ENCODE data around the gene STRA6. TPM values are rescaled to one million over a fixed set of nuclear protein-coding genes. Genes with fewer than 3 reads are reported as not detected.

Gene STRA6
- total RNA-seq, 4 donors from 2014 or later = 0.19 TPM; not detected in 3

GRCh38 chr15:74211656-74212055 is 9.1 kb upstream of the STRA6 start:
- DNase-seq (ENCODE audit: low spot score) (no peak), ATAC-seq (ENCODE audit: low FRiP score) (no peak)
- TF ChIP-seq, protein P1, sequence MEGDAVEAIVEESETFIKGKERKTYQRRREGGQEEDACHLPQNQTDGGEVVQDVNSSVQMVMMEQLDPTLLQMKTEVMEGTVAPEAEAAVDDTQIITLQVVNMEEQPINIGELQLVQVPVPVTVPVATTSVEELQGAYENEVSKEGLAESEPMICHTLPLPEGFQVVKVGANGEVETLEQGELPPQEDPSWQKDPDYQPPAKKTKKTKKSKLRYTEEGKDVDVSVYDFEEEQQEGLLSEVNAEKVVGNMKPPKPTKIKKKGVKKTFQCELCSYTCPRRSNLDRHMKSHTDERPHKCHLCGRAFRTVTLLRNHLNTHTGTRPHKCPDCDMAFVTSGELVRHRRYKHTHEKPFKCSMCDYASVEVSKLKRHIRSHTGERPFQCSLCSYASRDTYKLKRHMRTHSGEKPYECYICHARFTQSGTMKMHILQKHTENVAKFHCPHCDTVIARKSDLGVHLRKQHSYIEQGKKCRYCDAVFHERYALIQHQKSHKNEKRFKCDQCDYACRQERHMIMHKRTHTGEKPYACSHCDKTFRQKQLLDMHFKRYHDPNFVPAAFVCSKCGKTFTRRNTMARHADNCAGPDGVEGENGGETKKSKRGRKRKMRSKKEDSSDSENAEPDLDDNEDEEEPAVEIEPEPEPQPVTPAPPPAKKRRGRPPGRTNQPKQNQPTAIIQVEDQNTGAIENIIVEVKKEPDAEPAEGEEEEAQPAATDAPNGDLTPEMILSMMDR (IDR thresholded peaks at IDR 0.05) = no peak

DNA sequence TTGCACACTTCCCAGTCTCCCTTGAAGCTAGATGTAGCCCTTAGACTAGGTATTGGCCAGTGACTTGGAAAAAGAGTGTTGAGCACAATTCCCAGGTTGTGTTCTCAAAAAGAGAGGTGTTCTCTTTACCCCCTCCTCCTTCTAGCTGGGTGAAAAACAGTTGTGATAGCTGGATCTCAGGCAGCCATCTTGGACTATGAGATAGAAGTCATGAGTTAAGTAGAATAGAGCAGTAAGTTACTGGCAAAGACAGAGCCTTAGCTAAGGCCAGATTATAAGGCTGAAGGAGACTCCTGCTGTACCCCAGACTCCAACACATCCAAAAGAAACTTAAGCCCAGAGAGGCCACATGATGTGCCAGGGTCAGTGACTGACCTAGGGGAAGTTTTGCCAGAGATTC is 8.1 kb upstream of the STRA6 start:
- ATAC-seq (ENCODE audit: low FRiP score) (no peak), DNase-seq (ENCODE audit: low spot score) (no peak)
- TF ChIP-seq, protein P1 (IDR thresholded peaks at IDR 0.05) = no peak

GRCh38 chr15:74209997-74210671 is 7.5 kb upstream of the STRA6 start:
- ATAC-seq (ENCODE audit: low FRiP score) = peak; percentile 66

DNA sequence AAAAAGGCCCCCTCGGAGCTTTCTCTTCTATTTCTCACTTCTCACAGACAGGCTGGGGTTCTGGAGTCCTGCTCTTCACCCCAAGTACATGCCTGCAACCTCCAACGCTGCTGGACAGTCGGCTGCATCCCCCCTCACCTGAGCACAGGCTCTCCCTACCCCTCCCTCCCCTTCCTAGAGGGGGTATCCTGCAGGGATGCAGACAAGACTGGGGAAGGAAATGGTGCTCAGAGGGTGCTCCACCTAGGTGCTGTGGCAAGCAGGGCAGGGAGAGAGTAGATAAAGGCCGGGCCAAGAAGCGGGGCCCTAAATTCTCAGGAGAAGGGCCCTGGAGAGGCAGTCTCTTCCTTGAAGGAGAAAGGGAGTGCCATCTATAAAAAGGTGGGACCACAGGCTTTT is 7.0 kb upstream of the STRA6 start:
- TF ChIP-seq, protein P1 (IDR thresholded peaks at IDR 0.05) = no peak
- ATAC-seq (ENCODE audit: low FRiP score) (no peak), DNase-seq (ENCODE audit: low spot score) (no peak)

More at GRCh38 chr15:74209997-74210671, 7.5 kb upstream of the STRA6 start:
- no peak for DNase-seq (ENCODE audit: low spot score)
- TF ChIP-seq, protein P1 (IDR thresholded peaks at IDR 0.05) = no peak

- no peak for DNase-seq (ENCODE audit: low spot score)
- TF ChIP-seq, protein P1 (IDR thresholded peaks at IDR 0.05) = no peak
- ATAC-seq (ENCODE audit: low FRiP score) = no peak
Measured at GRCh38 chr15:74208901-74209559, 6.4 kb upstream of the STRA6 start.

GRCh38 chr15:74208496-74208895 is 5.9 kb upstream of the STRA6 start:
- DNase-seq (ENCODE audit: low spot score) (no peak), ATAC-seq (ENCODE audit: low FRiP score) (no peak)
- TF ChIP-seq, protein P1 (IDR thresholded peaks at IDR 0.05) = no peak
